HL-60 (cell line): Measurements from ENCODE around the gene LRCH2.

Experiments
- GABPA ChIP-seq: IDR thresholded peaks from 2 replicates; pipeline ENCODE4 v1.6.1; 2012; ENCODE audit warnings: low read depth
- POLR2AphosphoS5 ChIP-seq: IDR thresholded peaks from 2 replicates; pipeline ENCODE4 v1.6.1; 2012; ENCODE audit warnings: low read depth
- SPI1 ChIP-seq: IDR thresholded peaks from 2 replicates; pipeline ENCODE4 v1.6.1; 2012; ENCODE audit warnings: low read depth, mild to moderate bottlenecking, borderline replicate concordance
- TF ChIP-seq, protein P1 (sequence below): IDR thresholded peaks from one replicate; pipeline ENCODE4 v1.5.1; 2011; ENCODE audit warnings: low read length, control low read depth, inconsistent platforms; ENCODE audit not compliant: insufficient read depth
- TF ChIP-seq, protein P2 (sequence below): IDR thresholded peaks from 2 replicates; pipeline ENCODE4 v1.6.1; 2012; ENCODE audit warnings: low read depth; ENCODE audit not compliant: insufficient replicate concordance

- TF ChIP-seq, protein P1, sequence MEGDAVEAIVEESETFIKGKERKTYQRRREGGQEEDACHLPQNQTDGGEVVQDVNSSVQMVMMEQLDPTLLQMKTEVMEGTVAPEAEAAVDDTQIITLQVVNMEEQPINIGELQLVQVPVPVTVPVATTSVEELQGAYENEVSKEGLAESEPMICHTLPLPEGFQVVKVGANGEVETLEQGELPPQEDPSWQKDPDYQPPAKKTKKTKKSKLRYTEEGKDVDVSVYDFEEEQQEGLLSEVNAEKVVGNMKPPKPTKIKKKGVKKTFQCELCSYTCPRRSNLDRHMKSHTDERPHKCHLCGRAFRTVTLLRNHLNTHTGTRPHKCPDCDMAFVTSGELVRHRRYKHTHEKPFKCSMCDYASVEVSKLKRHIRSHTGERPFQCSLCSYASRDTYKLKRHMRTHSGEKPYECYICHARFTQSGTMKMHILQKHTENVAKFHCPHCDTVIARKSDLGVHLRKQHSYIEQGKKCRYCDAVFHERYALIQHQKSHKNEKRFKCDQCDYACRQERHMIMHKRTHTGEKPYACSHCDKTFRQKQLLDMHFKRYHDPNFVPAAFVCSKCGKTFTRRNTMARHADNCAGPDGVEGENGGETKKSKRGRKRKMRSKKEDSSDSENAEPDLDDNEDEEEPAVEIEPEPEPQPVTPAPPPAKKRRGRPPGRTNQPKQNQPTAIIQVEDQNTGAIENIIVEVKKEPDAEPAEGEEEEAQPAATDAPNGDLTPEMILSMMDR, result no peak
- TF ChIP-seq GABPA, result no peak
- TF ChIP-seq POLR2AphosphoS5, result no peak
- TF ChIP-seq, protein P2, sequence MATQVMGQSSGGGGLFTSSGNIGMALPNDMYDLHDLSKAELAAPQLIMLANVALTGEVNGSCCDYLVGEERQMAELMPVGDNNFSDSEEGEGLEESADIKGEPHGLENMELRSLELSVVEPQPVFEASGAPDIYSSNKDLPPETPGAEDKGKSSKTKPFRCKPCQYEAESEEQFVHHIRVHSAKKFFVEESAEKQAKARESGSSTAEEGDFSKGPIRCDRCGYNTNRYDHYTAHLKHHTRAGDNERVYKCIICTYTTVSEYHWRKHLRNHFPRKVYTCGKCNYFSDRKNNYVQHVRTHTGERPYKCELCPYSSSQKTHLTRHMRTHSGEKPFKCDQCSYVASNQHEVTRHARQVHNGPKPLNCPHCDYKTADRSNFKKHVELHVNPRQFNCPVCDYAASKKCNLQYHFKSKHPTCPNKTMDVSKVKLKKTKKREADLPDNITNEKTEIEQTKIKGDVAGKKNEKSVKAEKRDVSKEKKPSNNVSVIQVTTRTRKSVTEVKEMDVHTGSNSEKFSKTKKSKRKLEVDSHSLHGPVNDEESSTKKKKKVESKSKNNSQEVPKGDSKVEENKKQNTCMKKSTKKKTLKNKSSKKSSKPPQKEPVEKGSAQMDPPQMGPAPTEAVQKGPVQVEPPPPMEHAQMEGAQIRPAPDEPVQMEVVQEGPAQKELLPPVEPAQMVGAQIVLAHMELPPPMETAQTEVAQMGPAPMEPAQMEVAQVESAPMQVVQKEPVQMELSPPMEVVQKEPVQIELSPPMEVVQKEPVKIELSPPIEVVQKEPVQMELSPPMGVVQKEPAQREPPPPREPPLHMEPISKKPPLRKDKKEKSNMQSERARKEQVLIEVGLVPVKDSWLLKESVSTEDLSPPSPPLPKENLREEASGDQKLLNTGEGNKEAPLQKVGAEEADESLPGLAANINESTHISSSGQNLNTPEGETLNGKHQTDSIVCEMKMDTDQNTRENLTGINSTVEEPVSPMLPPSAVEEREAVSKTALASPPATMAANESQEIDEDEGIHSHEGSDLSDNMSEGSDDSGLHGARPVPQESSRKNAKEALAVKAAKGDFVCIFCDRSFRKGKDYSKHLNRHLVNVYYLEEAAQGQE, result no peak
- TF ChIP-seq SPI1, result no peak
These were observed 881 bp downstream of the LRCH2 start for GRCh38 chrX:115232933-115233496.
